Calu3 (cell line): ENCODE data around the gene LSS. TPM values are rescaled to one million over a fixed set of nuclear protein-coding genes. Genes with fewer than 3 reads are reported as not detected.

Source experiments
- BruUV-seq: library from RNA; stranded (reverse); fragments of 400-500 nt; replicated peaks from 2 replicates; lab custom pipeline; 2021; lab: Mats Ljungman, UMichigan
- CTCF ChIA-PET: fragments of 300-600 bp; sonication (Branson Sonifier 250); formaldehyde crosslinking; loops from one replicate; lab custom pipeline; 2022; ENCODE audit warnings: antibody characterized with exemption; lab: Charles Lee
- DNase-seq: peaks from one replicate; pipeline ENCODE4 v3.0.0; 2022
- H3K27ac Mint-ChIP-seq: one replicate; pipeline ENCODE4 v1.8.0; 2022; ENCODE audit warnings: mixed read lengths; ENCODE audit not compliant: unreplicated experiment
- H3K27me3 Mint-ChIP-seq: one replicate; pipeline ENCODE4 v1.8.0; 2022; ENCODE audit warnings: mixed read lengths; ENCODE audit not compliant: unreplicated experiment
- H3K36me3 Mint-ChIP-seq: one replicate; pipeline ENCODE4 v1.8.0; 2022; ENCODE audit warnings: mild to moderate bottlenecking, moderate library complexity, mixed read lengths; ENCODE audit not compliant: insufficient read depth, unreplicated experiment
- H3K4me1 Mint-ChIP-seq: one replicate; pipeline ENCODE4 v1.8.0; 2022; ENCODE audit warnings: mild to moderate bottlenecking, low read depth, mixed read lengths; ENCODE audit not compliant: unreplicated experiment
- H3K4me3 Mint-ChIP-seq: one replicate; pipeline ENCODE4 v1.8.0; 2022; ENCODE audit warnings: mild to moderate bottlenecking, low read depth, moderate library complexity, mixed read lengths; ENCODE audit not compliant: unreplicated experiment
- H3K9me3 Mint-ChIP-seq: one replicate; pipeline ENCODE4 v1.8.0; 2022; ENCODE audit warnings: low read depth, mixed read lengths; ENCODE audit not compliant: unreplicated experiment
- CTCF ChIP-seq: fragments of 200-600 bp; IDR thresholded peaks from one replicate; pipeline ENCODE4 v1.8.0; 2022; ENCODE audit warnings: antibody characterized with exemption; ENCODE audit not compliant: unreplicated experiment
- intact Hi-C: fragments of 100-400 bp; cut with micrococcal nuclease; formaldehyde crosslinking; loops from one replicate; pipeline ENCODE4 v1.10.0; 2022; ENCODE audit not compliant: unreplicated experiment
- total RNA-seq: library from RNA; stranded (reverse); gene quantifications from 2 replicates; pipeline ENCODE4 v1.2.3, GENCODE V29; 2022

Gene LSS
- total RNA-seq, 1 experiment from 2014 or later, result 55.1 TPM

DNA sequence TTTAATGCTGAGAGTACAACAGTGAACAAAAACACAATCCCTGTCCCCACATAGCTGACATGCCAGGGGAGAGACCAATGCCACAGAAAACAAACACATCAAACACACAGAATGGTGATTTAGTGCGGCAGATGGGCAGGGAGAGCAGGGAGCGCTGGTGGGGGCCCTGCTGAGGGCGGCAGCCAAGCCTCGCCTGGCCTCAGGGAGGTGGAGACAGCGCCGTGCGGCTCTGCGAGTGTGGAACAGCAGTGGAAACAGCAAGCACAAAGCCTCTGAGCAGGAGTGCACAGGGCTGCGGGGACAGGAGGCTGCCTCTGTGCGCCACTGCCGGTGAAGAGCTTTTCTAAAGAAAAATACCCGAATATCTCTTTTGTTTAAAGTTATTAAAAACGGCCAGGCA lies 39.8 kb upstream of the LSS start:
- H3K27me3 Mint-ChIP-seq, result no peaks in the 10 kb centered on the region
- no peaks in the 10 kb centered on the region for H3K4me1 Mint-ChIP-seq
- no peak overlapping the region for H3K27ac Mint-ChIP-seq
- CTCF ChIA-PET, result interaction anchor here (0.8 kb wide), 1 partner anchor 79 kb away, joined by 7 read pairs; no protein-coding TSS in a partner anchor
- intact Hi-C loops, result no loop called here
- DNase-seq, result no peak
- no peak overlapping the region for H3K4me3 Mint-ChIP-seq
- H3K36me3 Mint-ChIP-seq, result peaks cover 42% of the 10 kb centered on the region
- no peaks in the 10 kb centered on the region for H3K9me3 Mint-ChIP-seq
- no peak for TF ChIP-seq CTCF
- BruUV-seq, result no TSS peak

DNA sequence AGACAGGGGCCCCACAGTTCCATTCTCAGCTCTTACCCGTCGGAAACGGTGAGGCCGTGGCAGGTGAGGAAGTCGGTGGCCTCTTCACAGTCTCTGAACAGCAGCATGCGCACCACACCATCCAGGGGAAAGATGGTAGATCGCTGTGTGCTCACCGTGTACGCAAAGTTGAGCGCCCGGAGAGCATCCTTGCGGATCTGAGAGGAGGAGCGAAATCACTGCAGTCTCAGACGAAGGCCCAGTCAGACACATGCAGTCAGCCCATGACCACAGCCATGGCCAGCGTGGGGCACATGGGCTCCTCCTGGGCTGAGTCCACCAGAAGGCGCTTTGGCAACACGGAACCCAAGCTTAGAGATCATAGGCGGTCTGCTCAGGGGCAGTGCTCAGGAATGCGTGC lies 38.4 kb upstream of the LSS start:
- no peak overlapping the region for H3K4me3 Mint-ChIP-seq
- no peaks in the 10 kb centered on the region for H3K9me3 Mint-ChIP-seq
- H3K27me3 Mint-ChIP-seq, result no peaks in the 10 kb centered on the region
- intact Hi-C loops, result no loop called here
- CTCF ChIA-PET, result no interaction called here
- TF ChIP-seq CTCF, result no peak
- no peak overlapping the region for H3K27ac Mint-ChIP-seq
- no peak for DNase-seq
- no peaks in the 10 kb centered on the region for H3K4me1 Mint-ChIP-seq
- no TSS peak for BruUV-seq
- H3K36me3 Mint-ChIP-seq, result peaks cover 43% of the 10 kb centered on the region

- H3K27ac Mint-ChIP-seq, result no peak overlapping the region
- no peaks in the 10 kb centered on the region for H3K9me3 Mint-ChIP-seq
- CTCF ChIA-PET, result no interaction called here
- DNase-seq, result no peak
- H3K4me1 Mint-ChIP-seq, result no peaks in the 10 kb centered on the region
- intact Hi-C loops, result no loop called here
- H3K36me3 Mint-ChIP-seq, result peaks cover 48% of the 10 kb centered on the region
- H3K27me3 Mint-ChIP-seq, result no peaks in the 10 kb centered on the region
- no peak for TF ChIP-seq CTCF
- no TSS peak for BruUV-seq
- H3K4me3 Mint-ChIP-seq, result no peak overlapping the region
Observed at GRCh38 chr21:46265736-46266525, 37.4 kb upstream of the LSS start.

GRCh38 chr21:46264690-46265144 lies 36.1 kb upstream of the LSS start:
- DNase-seq, result no peak
- Mint-ChIP-seq H3K27me3 (no peaks in the 10 kb centered on the region), H3K9me3 (no peaks in the 10 kb centered on the region), H3K4me1 (no peaks in the 10 kb centered on the region), H3K27ac (no peak overlapping the region), H3K4me3 (no peak overlapping the region), H3K36me3 (peaks cover 52% of the 10 kb centered on the region)
- intact Hi-C loops, result no loop called here
- no peak for TF ChIP-seq CTCF
- CTCF ChIA-PET, result no interaction called here
- no TSS peak for BruUV-seq
